KG1 (cell line): ENCODE data around the gene POU2F2.

Experiments
- DNase-seq: peaks from one replicate; lab custom pipeline; 2025; lab: John Stamatoyannopoulos, UW

Gene POU2F2

GRCh38 chr19:42079886-42080763 lies 52.1 kb downstream of the POU2F2 start:
- DNase-seq: no peak

- DNase-seq: no peak
These were observed 53.0 kb downstream of the POU2F2 start for GRCh38 chr19:42079276-42079669.

GRCh38 chr19:42078538-42079275 lies 53.5 kb downstream of the POU2F2 start:
- DNase-seq: no peak

GRCh38 chr19:42078058-42078457 lies 54.2 kb downstream of the POU2F2 start:
- DNase-seq: no peak

GRCh38 chr19:42076380-42076944 lies 55.8 kb downstream of the POU2F2 start:
- DNase-seq: no peak

- peak; percentile 95 for DNase-seq
These were observed 56.4 kb downstream of the POU2F2 start, which contains the start of gene ZNF574 for GRCh38 chr19:42075616-42076379. Gene ZNF574, plus strand, starts transcription at chr19:42076166. Its CDS starts 2,441 bp downstream, at chr19:42078607.

GRCh38 chr19:42075364-42075615 lies 57.0 kb downstream of the POU2F2 start:
- no peak for DNase-seq

GRCh38 chr19:42074513-42075363 lies 57.5 kb downstream of the POU2F2 start:
- DNase-seq: no peak

GRCh38 chr19:42071247-42071646 lies 61.0 kb downstream of the POU2F2 start:
- DNase-seq: no peak

GRCh38 chr19:42069619-42070351 lies 62.5 kb downstream of the POU2F2 start, which contains the start of gene GRIK5:
Gene GRIK5, minus strand, starts transcription at chr19:42070206. Its CDS starts 4,436 bp downstream, at chr19:42065770.
- no peak for DNase-seq

GRCh38 chr19:42068756-42069571 lies 63.3 kb downstream of the POU2F2 start:
- no peak for DNase-seq

- DNase-seq: no peak
These were observed 63.9 kb downstream of the POU2F2 start for GRCh38 chr19:42068361-42068755.

GRCh38 chr19:42067315-42067888 lies 64.8 kb downstream of the POU2F2 start:
- no peak for DNase-seq

GRCh38 chr19:42066075-42066754 lies 66.0 kb downstream of the POU2F2 start:
- no peak for DNase-seq

GRCh38 chr19:42065511-42065910 lies 66.7 kb downstream of the POU2F2 start:
- DNase-seq: no peak

GRCh38 chr19:42065051-42065450 lies 67.2 kb downstream of the POU2F2 start:
- DNase-seq: no peak

- DNase-seq: no peak
These were observed 67.8 kb downstream of the POU2F2 start for GRCh38 chr19:42064432-42064831.

- DNase-seq: no peak
These were observed 69.9 kb downstream of the POU2F2 start for GRCh38 chr19:42062381-42062780.

GRCh38 chr19:42060117-42060516 lies 72.1 kb downstream of the POU2F2 start:
- DNase-seq: no peak
